Measurements from ENCODE around the gene NLRC5.
"Not testable (repeated sequence)": the region's sequence is repeated elsewhere in the genome, so short reads cannot be mapped to it uniquely, and the experiment has no call there.

Gene NLRC5

DNA sequence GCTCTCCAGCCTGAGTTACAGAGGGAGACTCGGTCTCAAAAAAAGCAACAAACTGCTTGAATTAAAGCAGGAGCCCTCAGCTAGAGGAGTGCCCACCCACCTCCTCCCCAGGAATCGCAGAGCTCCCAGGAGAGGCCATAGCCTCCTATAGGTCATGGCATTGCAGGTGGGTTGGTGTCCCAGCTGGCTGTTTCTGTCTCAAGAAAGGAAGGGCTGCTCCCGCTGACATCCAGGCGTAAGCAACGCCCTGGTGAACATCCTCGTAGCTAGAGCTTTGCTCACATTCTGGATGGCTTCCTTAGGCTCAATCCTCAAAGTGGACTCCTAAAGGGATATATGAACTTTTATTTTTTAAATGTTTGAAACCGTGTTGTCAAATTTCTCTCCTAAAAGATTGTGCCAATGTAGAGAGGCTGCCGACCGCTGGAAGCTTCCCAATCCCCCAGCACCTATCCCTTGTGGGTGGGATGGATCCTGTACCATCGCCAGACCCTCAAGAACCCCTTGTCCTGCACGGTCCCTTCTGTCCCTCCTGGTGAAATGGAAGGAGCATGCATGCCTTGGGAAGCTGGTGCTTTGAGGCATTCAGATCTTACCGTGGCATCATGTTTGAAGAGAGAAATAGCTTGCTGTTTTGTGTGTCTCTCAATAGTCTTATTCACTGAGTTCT, 5.9 kb downstream of the NLRC5 start:
- DNase-seq (ENCODE audit: low read depth), result no peak
- no peak overlapping the region for H3K4me3 ChIP-seq (ENCODE audit: low read depth, low read length)

DNA sequence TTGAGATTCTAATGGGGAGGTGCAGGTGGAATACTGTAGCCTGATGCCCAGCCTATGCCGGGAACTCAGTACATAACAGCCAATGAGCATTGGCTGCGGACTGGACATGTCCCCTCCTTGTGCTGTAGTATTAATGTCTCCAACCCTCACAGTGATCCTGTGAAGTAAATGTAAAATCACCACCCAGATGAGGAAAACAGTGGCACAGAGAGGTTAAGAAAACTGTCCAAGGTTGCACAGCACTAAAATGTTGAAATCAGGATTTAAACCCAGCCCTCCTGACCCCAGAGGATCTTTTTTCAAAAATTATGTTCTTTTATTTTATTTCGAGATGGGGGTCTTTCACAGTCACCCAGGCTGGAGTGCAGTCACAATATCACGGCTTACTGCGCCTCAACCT, 7.9 kb downstream of the NLRC5 start:
- no peak for DNase-seq (ENCODE audit: low read depth)
- no peak overlapping the region for H3K4me3 ChIP-seq (ENCODE audit: low read depth, low read length)

DNA sequence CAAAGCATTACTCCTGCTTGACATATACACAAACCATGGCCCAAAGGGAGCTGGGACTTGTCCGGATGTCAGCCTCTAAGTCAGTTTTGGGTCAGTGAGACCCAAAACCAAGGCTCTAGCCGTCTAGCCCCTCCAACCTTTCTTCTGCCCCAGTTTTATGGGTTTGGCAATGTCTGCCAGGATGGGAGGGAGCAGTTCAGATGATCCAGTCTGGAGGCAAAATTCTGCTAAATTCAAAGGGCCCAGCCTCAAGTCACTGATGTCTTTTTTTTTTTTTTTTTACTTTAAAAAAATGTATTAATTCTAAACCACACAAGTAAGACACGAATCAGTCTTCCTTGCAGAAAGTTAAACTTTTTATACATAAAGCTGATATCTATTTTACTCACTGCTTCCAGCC, 8.6 kb downstream of the NLRC5 start:
- H3K4me3 ChIP-seq (ENCODE audit: low read depth, low read length), result no peak overlapping the region
- DNase-seq (ENCODE audit: low read depth), result no peak

DNA sequence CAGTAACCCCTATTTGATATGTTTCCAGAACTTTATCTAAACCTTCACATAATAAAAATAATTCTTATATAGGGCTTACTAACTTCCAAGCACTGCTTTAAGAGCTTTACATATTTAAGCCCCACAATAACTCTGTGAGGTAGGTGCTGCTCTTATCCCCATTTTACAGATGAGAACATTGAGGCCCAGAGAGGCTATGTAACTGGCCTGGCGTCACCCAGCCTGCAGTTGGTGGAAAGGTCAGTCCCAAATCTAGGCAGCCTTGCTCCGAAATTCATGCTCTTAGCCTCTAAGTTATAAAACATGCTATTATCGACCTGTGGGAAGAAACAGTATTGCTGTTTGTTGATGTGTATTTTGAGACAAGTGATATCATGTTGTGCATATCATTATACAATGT, 9.0 kb downstream of the NLRC5 start:
- DNase-seq (ENCODE audit: low read depth), result no peak

DNA sequence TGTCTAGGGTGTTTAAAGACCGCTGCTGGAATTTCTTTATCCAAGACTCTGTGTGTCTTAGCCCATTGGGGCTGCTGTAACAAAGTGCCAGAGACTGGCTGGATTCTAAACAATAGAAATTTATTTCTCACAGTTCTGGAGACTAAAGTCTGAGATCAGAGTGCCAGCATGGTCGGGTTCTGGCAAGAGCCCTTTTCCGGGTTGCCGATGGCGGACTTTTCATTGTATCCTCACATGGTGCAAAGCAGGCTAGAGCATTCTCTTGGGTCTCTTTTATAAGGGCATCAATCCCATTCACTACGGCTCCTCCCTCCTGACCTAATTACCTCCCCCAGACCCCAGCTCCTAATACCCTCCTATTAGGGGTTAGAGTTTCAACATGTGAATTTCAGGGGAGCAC, 9.5 kb downstream of the NLRC5 start:
- DNase-seq (ENCODE audit: low read depth), result no peak
- H3K4me3 ChIP-seq (ENCODE audit: low read depth, low read length), result no peak overlapping the region

More for the DNA sequence above, 9.0 kb downstream of the NLRC5 start:
- no peak overlapping the region for H3K4me3 ChIP-seq (ENCODE audit: low read depth, low read length)

DNA sequence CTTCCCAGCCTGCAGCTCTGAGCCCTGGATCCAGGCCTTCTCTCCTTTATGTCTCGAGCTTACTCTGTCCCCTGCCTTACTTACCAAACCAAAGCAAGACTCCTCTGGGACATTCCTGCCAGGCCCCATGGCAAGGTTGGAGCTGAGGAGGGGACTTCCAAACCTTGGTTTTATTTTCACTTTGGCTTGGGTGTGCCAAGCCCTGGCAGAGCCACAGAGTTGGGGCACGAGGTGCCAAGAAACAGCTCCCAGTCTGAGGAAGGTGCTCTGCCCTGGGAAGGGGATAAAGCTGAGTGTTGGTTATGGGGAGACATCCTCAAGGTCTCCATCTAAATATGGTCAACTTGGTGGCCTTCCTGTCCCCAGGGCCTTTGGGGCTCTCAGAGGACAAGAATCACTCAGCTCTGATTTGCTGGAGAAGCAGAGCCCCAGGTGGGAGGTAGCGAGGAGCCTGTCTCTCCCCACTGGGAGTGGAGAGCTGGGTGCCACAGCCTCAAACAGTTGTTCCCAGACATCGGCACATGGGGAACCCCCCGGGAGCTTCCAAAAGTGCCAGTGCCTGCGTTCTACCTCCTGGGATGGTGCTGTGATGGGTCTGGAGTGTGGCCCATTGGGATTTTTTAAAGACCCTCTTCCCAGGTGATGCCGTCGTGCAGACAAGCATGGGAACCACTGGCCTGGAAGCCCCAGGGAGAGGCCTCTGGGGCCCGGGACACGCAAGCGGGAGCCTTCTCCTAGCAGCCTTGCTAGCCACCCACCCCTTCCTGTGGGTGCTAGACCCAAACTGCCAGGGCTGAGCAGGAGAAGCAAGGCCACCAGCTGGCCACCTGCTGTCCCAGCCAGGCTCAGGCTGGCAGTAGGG, 10.3 kb downstream of the NLRC5 start:
- DNase-seq (ENCODE audit: low read depth), result no peak
- no peak overlapping the region for H3K4me3 ChIP-seq (ENCODE audit: low read depth, low read length)

DNA sequence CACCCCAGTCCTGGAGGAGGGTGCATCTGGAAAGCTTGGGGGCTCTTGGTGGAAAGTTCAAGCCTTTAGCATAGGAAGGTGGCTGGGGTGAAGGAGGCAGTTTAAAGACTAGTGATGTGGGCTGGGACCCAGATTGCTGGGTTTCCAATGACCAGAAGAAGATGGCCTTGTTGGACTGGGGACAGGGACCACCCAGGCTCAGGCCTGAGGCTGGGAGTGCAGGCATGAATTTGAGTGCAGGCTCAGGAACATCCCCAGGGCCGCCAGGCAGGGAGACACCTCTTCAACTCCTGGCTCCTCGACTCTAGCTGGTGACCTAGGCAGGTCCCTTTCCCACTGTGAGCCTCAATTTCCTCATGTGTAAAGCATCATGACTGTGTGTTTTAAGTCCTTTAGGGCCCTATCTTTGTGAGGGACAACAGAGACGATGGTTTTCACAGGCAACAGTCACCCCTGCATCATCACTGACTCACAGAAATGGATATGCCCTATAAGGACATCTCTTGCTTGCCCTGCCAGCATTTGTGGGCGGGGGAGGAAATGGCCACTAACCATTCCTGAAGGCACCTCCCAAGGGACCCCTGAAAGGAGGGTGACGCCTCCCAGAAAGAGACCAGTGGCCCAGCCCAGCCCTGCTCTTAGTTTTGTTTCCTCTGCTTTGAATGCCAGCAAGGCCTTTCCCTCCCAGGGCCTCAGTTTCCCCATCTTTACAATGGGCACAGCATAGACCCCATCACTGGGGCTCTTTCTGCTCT, 11.1 kb downstream of the NLRC5 start:
- peak; percentile 84 for DNase-seq (ENCODE audit: low read depth)
- H3K4me3 ChIP-seq (ENCODE audit: low read depth, low read length), result no peak overlapping the region

DNA sequence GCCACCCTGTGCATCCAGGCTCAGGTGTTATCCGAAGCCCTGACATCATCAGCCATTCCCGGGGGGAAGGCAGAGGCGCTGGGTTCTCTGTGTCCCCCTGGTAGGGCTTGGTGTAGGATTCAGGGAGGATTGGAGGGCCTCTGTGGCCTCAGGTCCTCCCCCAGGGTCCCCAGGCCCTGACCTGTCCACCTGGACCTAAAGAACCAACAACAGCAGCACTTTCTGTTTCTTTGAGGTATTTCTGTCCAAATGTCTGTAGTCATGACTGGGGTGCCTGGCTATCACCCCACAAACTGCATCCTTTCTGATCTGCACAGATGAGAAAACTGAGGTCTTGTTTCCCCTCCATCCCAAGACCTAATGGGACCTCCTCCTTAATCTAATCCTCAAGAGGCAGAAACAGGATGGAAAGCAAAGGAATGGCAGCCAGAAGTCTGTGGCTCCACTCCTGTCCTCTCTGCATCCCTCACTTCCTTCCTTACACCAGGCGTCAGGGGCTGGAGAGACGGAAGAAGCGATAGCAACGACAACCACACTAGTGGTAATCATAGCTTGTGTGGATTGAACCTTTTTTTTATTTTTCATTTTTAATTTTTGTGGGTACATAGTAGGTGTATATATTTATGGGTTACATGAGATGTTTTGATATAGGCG, 11.8 kb downstream of the NLRC5 start:
- DNase-seq (ENCODE audit: low read depth), result no peak
- no peak overlapping the region for H3K4me3 ChIP-seq (ENCODE audit: low read depth, low read length)

DNA sequence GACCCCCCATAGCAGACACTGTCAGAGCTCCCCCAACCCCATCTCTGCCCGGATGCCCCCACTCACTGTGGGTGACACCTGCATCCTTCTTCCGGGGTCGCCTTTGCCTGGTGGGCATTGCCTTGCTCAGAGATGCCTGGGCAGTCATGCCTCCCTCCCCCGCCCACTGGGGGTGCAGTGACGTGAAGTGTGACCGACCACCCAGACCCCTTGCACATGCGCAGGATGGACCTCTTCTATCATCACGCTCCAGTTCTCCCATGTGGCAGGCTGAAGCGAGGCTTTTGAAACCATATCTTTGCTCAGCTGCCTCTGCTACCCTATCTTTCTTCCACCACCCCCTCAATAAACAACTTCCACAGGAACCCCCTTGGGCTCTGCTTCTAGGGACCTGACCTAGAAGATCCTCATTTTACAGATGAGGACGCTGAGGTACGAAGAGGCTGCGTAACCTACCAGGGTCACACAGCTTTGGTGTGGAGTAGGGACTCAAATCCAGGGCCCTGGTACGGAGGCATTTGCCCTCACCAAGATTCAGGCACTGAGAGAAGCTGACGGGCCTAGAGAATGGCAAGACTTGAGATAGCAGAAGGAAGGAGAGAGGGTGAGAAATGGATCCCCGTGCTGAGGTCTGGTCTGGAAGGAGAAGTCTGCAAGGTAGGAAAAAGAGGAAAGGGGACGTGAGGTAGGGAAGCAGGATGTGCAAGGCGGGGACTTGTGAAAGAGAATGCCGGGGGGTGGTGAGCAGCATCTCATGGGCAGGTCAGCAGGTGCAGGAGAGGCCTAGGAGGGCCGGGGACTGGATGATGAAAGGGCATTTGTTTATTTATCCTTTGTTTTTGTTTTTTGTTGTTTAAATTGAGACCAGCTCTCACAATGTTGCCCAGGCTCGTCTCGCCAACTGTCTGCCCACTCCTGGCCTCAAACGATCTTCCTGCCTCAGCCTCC, 14.4 kb downstream of the NLRC5 start:
- no peak for DNase-seq (ENCODE audit: low read depth)
- no peak overlapping the region for H3K4me3 ChIP-seq (ENCODE audit: low read depth, low read length)

DNA sequence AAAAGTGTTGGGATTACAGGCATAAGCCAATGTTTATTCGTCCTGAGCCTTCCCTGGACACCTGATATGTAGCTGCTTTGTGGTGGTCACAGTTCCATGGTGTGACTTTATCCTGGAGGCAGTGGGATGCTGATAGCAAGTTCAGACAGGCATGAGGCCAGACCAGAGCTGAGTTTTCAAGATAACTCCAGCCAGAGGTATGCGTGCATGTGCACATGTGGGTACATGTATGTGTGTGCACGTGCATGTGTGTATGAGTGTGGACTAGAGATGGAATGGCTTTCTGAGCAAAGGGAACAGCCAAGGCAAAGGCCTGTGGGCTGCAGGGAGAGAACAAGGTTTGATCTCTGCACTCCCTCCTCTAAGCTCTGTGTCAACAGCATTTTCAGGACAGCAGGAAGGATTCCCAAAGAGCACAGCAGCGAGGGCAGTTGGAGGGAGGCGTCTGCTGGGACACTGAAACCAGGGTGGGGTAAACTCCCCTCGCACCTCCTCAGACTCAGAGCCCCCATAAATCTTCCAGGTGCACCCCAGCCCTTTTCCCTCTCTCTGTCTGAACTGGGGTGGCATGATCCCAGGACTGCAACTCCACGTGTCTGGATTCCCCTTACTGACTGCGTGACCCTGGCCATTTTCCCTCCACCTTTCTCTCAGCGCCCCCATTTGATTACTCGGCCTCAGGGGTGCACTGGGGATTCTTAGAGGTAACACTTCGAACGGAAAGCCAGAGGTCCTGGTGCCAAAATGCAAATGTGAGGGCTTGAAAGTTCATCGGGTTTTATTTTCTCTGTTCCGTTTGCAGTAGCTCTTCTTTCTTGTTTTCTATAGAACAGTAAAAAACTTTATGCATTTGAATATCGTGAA, 15.3 kb downstream of the NLRC5 start:
- H3K4me3 ChIP-seq (ENCODE audit: low read depth, low read length), result no peak overlapping the region
- no peak for DNase-seq (ENCODE audit: low read depth)

DNA sequence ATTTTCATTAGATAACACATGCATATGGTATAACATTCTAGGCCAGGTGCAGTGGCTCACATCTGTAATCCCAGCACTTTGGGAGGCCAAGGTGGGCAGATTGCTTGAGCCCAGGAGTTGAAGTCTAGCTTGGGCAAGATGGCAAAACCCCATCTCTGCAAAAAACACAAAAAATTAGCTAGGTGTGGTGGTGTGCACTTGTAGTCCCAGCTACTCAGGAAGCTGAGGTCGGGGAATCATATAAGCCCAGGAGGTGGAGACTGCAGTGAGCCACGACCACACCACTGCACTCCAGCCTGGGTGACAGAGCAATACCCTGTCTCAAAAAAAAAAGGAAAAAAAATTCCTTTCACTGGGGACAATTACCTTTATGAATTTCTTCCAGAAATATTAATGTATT, 16.2 kb downstream of the NLRC5 start:
- not testable (repeated sequence) for H3K4me3 ChIP-seq (ENCODE audit: low read depth, low read length); DNase-seq (ENCODE audit: low read depth)

DNA sequence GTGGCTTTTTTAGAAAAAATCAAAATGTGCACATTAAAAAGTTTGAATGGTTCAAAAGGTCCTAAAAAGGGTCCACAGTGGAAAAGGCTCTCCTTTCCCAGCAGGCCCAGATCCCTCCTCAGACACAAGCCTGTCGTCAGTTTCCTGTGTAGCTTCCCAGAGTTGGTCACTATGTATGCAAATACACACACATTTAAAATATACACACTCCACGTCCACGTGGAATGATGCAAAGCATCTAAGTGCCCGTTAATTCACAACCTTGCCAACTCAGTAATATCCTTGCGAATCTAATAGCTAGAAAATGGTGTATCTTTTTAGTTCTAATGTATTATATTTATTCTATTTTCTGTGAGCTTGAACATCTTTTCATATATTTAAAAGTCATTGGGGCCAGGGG, 17.7 kb downstream of the NLRC5 start:
- DNase-seq (ENCODE audit: low read depth), result no peak
- H3K4me3 ChIP-seq (ENCODE audit: low read depth, low read length), result no peak overlapping the region

DNA sequence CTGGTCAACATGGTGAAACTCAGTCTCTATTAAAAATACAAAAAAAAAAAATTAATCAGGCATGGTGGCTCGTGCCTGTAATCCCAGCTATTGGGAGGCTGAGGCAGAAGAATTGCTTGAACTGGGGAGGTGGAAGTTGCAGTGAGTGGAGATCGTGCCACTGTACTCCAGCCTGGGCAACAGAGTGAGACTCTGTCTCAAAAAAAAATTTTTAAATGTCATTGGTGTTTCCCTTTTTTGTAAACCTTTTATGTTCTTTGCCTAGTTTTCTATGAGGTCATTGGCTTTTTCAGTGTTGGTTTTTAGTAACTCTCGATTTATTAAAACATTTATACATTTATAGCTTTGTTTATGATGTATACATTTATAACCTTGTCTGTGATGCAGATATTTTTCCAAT, 18.2 kb downstream of the NLRC5 start:
- DNase-seq (ENCODE audit: low read depth), result no peak
- no peak overlapping the region for H3K4me3 ChIP-seq (ENCODE audit: low read depth, low read length)

DNA sequence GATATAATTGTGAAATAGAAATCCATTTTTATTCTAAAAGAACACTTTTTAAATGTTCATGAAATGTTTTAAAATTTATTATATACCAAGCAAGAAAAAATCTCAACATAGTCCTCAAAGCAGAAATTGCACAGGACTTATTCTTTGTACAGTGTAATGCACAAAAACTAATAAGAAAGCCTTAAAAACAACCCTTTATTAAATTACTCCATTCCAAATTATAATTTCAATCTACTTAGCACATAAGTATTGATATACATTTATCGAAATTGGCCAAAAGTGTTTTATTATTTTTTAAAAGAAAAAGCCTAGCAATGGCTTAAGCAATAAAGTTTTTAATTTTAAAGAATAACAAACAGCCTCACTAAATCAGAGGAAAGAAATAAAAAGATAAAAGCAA, 19.1 kb downstream of the NLRC5 start:
- no peak for DNase-seq (ENCODE audit: low read depth)
- H3K4me3 ChIP-seq (ENCODE audit: low read depth, low read length), result no peak overlapping the region

DNA sequence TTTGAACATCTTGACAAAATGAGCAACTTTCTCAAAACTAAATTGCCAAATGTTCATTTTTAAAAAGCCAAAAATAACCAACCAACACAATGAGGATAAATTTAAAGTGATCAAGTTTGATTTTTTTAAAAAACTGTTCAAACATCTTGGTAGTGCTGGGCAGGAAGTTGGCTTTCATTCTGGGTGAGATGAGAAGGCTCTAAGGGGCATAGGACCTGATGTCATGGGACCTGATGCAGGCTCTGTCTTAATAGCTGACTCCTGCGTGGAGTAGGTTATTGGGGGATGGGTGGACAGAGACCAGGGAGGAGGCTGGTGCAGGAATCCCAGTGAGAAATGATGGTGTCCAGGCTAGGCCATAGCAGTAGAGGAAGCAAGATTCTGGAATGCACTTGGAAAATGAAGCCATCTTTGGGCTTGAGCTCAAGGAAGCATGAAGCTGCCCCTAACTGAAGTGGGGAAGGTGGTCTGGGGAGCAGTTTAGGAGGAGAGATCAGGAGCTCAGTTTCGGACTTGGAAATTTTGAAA, 20.4 kb downstream of the NLRC5 start:
- H3K4me3 ChIP-seq (ENCODE audit: low read depth, low read length), result no peak overlapping the region
- DNase-seq (ENCODE audit: low read depth), result no peak

DNA sequence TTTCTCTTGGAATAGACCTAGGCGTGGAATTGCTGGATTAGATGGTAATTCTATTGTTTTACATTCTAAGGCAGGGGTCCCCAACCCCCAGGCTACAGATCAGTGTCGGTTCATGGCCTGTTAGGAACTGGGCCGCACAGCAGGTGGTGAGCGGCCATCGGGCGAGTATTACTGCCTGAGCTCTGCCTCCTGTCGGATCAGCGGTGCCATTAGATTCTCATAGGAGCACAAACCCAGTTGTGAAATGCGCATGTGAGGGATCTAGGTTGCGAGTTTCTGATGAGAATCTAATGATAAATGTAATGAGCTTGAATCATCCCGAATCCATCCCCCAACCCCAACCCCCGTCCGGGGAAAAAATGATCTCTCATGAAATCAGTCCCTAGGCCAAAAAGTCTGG, 23.0 kb downstream of the NLRC5 start:
- no peak overlapping the region for H3K4me3 ChIP-seq (ENCODE audit: low read depth, low read length)
- no peak for DNase-seq (ENCODE audit: low read depth)

DNA sequence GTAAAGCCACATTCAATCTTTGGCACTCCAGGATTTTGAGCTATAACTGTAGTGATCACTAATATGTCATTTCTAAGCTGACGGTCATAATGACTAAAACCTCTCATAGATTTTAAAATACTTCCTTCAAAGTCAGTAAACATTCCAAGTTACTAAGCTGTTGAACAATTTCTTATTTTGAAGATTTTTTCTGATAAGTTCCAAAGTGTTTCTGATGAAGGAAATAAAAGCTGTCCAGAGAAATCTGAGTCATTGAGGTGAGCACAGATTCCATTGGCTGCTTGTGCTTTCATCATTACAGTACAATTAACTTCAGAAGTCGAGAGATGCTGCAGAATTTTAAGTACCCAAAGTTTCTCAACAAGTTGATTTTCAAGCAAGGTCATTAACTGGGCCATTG, 23.9 kb downstream of the NLRC5 start:
- no peak overlapping the region for H3K4me3 ChIP-seq (ENCODE audit: low read depth, low read length)
- no peak for DNase-seq (ENCODE audit: low read depth)

DNA sequence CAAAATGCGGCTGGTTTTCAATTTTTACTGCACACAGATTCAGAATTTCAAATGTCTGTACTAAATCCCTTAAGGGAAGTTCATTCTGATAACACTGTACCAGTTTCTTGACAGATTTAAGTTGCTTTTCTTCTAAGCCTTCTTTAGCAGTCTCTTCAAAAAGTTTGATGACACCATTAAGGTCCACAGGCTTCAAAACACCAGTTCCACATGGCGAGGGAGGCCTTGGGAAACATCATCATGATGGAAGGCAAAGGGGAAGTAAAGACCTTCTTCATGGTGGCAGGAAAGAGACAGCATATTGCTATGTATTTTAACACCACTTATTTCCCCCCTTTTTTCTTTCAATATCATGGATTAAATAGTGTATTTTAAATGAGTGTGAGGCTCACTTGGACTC, 24.5 kb downstream of the NLRC5 start:
- H3K4me3 ChIP-seq (ENCODE audit: low read depth, low read length), result no peak overlapping the region

More for the DNA sequence above, 24.5 kb downstream of the NLRC5 start:
- no peak for DNase-seq (ENCODE audit: low read depth)

Measured in skeletal muscle cell (primary cell).